Activated CD4-positive, alpha-beta T cell treated with anti-CD3 and anti-CD28 coated beads, Interleukin-2, amount 50 U/mL, for 1 hour (primary cell): ENCODE results near the gene CERS1.

Source experiments
- DNase-seq: peaks from one replicate; pipeline ENCODE4 v3.0.0-alpha.2; 2020

Gene CERS1

GRCh38 chr19:18853755-18854427, 42.1 kb downstream of the CERS1 start:
- DNase-seq, result no peak

GRCh38 chr19:18852648-18853047, 43.3 kb downstream of the CERS1 start:
- no peak for DNase-seq

- DNase-seq, result no peak
Measured at GRCh38 chr19:18851673-18852325, 44.2 kb downstream of the CERS1 start.

GRCh38 chr19:18850471-18851375, 45.2 kb downstream of the CERS1 start:
- DNase-seq, result no peak

GRCh38 chr19:18849838-18850400, 46.0 kb downstream of the CERS1 start:
- no peak for DNase-seq

GRCh38 chr19:18848878-18849661, 46.9 kb downstream of the CERS1 start:
- no peak for DNase-seq

- DNase-seq, result no peak
Measured at GRCh38 chr19:18847549-18848463, 48.2 kb downstream of the CERS1 start.

- DNase-seq, result peak; percentile 71
Measured at GRCh38 chr19:18846862-18847548, 49.0 kb downstream of the CERS1 start.

- no peak for DNase-seq
Measured at GRCh38 chr19:18845961-18846360, 50.0 kb downstream of the CERS1 start.

- no peak for DNase-seq
Measured at GRCh38 chr19:18844806-18845329, 51.1 kb downstream of the CERS1 start.

GRCh38 chr19:18843960-18844359, 52.0 kb downstream of the CERS1 start:
- DNase-seq, result no peak

- DNase-seq, result no peak
Measured at GRCh38 chr19:18842166-18842565, 53.8 kb downstream of the CERS1 start.

GRCh38 chr19:18841400-18841799, 54.6 kb downstream of the CERS1 start:
- DNase-seq, result no peak

- DNase-seq, result no peak
Measured at GRCh38 chr19:18840288-18841267, 55.4 kb downstream of the CERS1 start.

GRCh38 chr19:18839465-18840287, 56.3 kb downstream of the CERS1 start:
- no peak for DNase-seq

GRCh38 chr19:18834644-18834984, 61.3 kb downstream of the CERS1 start:
- DNase-seq, result no peak

- DNase-seq, result no peak
Measured at GRCh38 chr19:18833849-18834643, 61.9 kb downstream of the CERS1 start.

- DNase-seq, result no peak
Measured at GRCh38 chr19:18833141-18833476, 62.8 kb downstream of the CERS1 start.
